Activated CD4-positive, alpha-beta T cell treated with anti-CD3 and anti-CD28 coated beads, Interleukin-2, amount 50 U/mL, for 1 hour (primary cell): ENCODE results near the gene P2RY2.
"Not testable (repeated sequence)": the region's sequence is repeated elsewhere in the genome, so short reads cannot be mapped to it uniquely, and the experiment has no call there.

Source experiments
- DNase-seq: peaks from one replicate; pipeline ENCODE4 v3.0.0-alpha.2; 2020

Gene P2RY2

GRCh38 chr11:73229896-73230875 is 12.1 kb downstream of the P2RY2 start:
- DNase-seq = no peak

- no peak for DNase-seq
Observed at GRCh38 chr11:73230931-73231330, 12.8 kb downstream of the P2RY2 start.

DNA sequence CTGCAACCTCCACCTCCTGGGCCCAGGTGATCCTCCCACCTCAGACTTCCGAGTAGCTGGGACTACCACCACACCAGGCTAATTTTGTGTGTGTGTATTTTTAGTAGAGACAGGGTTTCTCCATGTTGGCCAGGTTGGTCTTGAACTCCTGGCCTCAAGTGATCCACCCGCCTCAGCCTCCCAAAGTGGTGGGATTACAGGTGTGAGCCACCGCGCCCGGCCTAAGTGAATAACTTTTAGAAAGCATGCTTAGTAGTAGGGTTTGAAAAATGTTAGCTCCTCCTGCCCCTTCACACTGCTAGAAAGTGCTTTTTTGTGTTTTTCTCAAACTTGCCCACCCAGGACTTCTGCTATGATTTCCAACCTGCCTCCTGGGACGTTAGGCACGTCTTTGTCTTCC is 14.4 kb downstream of the P2RY2 start:
- DNase-seq = not testable (repeated sequence)

GRCh38 chr11:73233211-73233610 is 15.1 kb downstream of the P2RY2 start:
- DNase-seq = no peak

DNA sequence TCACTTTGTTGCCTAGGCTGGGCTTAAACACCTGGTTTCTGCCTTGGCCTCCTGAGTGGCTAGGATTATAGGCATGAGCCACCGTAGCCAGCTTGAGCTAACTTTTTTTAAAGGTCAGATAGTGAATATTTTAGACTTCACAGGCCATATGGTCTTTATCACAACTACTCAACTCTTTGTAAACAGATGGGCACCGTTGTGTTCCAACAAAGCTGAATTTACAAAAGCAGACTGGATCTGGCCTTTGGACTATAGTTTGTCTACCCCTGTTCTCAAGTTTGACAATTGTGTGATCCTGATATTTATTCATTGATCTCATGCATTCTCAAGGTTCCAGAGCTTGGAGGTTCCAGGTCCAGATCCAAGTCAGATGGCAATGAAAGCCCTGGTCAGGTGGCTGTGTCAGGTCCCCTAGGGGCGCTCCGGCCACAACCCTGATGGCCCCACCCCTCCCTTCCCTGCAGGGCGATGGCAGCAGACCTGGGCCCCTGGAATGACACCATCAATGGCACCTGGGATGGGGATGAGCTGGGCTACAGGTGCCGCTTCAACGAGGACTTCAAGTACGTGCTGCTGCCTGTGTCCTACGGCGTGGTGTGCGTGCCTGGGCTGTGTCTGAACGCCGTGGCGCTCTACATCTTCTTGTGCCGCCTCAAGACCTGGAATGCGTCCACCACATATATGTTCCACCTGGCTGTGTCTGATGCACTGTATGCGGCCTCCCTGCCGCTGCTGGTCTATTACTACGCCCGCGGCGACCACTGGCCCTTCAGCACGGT is 15.8 kb downstream of the P2RY2 start:
- DNase-seq = no peak

DNA sequence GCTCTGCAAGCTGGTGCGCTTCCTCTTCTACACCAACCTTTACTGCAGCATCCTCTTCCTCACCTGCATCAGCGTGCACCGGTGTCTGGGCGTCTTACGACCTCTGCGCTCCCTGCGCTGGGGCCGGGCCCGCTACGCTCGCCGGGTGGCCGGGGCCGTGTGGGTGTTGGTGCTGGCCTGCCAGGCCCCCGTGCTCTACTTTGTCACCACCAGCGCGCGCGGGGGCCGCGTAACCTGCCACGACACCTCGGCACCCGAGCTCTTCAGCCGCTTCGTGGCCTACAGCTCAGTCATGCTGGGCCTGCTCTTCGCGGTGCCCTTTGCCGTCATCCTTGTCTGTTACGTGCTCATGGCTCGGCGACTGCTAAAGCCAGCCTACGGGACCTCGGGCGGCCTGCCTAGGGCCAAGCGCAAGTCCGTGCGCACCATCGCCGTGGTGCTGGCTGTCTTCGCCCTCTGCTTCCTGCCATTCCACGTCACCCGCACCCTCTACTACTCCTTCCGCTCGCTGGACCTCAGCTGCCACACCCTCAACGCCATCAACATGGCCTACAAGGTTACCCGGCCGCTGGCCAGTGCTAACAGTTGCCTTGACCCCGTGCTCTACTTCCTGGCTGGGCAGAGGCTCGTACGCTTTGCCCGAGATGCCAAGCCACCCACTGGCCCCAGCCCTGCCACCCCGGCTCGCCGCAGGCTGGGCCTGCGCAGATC is 16.5 kb downstream of the P2RY2 start:
- DNase-seq = no peak

- DNase-seq = no peak
Observed at GRCh38 chr11:73235236-73235786, 17.2 kb downstream of the P2RY2 start.

GRCh38 chr11:73236205-73236765 is 18.2 kb downstream of the P2RY2 start:
- DNase-seq = no peak

DNA sequence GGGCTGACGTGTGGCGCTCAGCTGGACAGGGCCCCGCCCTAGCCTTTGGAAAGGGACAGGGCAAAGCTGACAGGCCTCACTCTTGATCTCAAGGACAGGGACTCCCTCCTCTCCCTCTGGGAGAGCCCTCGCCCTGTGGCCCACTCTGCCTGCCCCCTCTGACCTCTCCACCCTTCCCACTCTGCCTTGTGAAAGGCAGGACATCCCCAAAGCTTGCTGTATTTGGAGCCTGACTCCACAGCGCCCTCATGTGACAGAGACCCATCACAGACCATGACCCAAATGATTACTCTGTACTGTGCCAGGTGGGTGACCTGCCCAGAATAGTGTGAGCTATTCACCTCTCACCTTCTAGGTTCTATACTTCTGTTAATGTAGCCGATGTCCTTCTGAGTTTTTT is 18.8 kb downstream of the P2RY2 start:
- DNase-seq = peak; percentile 4

DNA sequence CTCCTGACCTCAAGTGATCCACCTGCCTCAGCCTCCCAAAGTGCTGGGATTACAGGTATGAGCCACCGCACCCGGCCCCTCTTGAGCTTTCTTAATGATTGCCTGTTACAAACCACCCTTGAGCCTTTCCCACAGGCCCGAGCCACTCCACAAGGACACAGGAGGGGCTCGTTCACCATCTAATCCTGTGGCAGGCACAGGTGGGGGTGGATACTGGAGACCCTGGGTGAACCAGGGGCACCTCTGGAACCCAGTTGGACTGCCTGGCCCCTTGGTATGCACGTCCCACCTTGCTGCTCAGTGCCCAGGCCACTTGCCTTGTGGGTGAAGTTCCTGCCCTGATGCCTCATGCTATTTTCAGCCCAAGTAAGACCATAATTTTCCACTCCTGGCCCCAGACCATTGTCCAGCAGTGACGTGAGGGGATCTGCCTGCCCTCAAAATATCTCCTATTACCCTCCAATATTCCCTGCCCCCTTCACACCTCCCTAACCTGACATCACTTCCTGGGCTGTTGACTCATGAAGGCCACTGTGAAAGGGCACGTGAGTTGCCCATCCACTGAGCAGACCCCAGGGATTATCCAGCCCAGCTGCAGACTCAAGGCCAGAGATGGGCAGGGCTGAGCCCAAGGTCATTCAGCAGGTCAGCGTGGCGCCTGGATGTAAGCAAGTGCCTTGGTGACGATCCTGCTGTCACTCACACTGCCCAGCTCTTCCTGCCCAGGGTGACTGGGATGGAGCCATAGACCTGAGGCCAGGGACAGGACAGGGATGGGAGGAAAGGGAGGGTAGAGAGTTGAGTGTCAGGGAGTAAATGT is 19.6 kb downstream of the P2RY2 start:
- no peak for DNase-seq

DNA sequence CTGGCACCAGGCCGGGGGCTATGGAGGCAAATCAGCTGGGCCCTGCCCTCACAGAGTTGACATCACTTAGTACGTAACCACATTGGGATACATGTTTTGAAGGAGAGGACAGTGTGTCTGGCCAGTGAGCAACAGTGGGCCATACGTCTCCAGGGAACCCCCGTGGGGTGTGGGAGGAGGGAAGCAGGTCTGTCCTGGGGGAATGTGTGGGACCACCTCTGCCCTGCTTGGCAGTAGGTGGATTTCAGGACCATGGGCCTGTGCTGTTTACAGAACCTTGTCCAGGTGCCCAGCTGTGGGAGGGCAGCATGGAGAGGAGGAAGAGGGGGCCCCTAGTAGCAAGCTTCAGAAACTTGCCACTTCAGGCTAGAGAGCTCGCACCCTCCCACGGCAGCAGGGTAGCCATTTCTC is 21.0 kb downstream of the P2RY2 start:
- DNase-seq = no peak

DNA sequence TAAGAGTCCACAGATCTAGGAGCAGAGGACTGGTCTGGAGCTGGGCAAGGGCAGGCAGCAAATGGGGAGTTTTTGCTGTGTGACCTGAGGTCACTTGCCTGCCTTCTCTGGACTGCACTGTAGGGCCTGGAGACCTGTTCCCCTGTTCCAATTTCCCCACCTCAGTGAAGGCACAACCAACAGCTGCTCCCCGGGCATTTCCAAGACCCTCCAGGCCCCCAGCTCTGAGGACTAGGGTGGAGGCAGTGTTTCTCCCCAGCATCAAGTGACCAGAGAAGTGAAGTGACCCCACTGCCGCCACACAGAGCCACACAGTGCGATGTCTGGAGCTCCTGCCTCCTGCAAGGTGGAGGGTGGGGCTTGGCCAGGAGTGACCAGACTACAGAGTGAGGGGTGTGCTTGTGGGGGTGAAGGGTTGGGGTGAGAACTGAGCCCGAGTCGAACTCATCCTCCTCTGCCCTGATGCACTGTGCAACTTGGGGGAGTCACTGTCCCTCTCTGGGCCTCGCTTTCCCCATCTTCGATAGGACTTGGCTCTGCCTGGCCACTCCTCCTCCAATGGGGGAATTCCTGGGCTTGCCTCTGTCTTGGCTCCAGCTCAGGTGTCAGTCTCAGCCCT is 21.6 kb downstream of the P2RY2 start:
- no peak for DNase-seq

DNA sequence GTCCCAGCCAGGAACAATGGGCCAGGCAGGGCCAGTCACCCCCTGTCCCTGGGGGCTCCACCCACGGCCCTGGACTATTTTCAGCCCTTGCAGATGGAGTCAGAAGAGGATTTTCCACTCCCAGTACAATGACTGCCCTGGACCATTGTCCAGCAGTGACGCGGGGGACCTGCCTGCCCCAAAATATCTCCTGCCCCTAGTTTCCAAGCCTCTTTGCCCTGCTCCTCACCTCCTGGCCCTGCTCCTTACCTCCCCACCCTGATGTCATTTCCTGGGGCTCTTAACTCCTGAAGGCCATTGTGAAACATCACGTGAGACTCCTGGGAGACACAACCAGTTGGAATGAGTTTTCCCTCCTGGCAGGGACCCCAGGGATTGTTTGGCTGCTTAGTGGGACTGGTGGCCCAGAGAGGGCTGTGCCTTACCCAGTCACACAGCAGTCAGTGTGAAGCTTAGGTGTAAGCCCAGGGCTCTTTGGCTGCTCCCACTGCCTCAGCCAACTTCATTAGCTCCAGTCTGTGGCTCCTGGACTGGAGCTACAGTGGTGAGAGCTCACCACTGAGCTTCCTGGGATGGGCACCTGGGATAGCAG is 22.2 kb downstream of the P2RY2 start:
- DNase-seq = no peak

- no peak for DNase-seq
Observed at GRCh38 chr11:73241300-73241699, 23.2 kb downstream of the P2RY2 start.

GRCh38 chr11:73242251-73243092 is 24.4 kb downstream of the P2RY2 start:
- peak; percentile 56 for DNase-seq

GRCh38 chr11:73243093-73243485 is 25.0 kb downstream of the P2RY2 start:
- no peak for DNase-seq

- no peak for DNase-seq
Observed at GRCh38 chr11:73244589-73245240, 26.6 kb downstream of the P2RY2 start.

DNA sequence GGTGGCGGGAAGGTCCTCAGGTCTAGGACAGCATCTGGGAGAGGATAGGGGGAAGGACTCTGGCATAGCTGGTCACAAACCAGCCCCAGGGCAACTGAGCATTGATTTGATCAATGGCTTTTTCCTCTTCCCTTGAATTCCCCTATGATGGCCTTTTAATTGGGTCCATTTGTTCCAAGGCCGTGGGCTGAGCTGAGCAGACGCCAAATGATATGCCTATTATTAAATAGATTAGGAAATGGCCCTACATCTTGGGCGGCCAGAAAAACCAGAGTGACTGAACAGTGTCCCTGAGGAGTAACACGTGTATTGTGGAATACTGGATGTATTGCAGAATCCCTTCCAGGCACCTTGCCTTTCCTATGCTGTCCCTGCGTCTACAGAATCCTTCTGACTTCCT is 27.4 kb downstream of the P2RY2 start:
- DNase-seq = no peak

DNA sequence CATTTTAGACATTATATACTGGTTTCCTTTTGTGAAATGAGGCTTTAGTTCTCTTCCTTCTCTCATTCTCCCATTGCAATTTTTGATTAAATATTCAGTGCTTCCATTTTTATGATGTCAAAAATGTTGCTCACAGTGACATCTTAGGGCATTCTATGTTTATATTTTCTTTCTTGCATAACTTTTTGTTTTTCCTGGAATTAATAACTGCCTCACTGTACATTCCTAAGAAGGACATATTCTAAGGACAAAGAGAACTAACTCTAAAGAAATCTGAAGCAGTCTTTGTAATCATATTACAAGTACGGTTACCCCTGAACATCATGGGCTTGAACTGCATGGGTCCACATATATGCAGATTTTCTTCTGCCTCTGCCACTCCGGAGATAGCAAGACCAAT is 28.2 kb downstream of the P2RY2 start:
- no peak for DNase-seq
